Activated T-helper 2 cell treated with anti-CD3 and anti-CD28 coated beads, Interferon-gamma antibody, Interleukin-2, Interleukin-4, amounts not matched to agents 10 μg/mL and 5 μg/mL and 100 μg/mL, durations not matched to agents 14 hours and 24 hours and 36 hours (primary cell): ENCODE measurements around the gene ACTL8. TPM values are rescaled to one million over a fixed set of nuclear protein-coding genes. Genes with fewer than 3 reads are reported as not detected.

Source experiments
- DNase-seq: peaks from one replicate; pipeline ENCODE4 v3.0.0; 2021; ENCODE audit warnings: low spot score
- H3K27ac Mint-ChIP-seq: one replicate; pipeline ENCODE4 v1.8.0; 2021; ENCODE audit warnings: mixed read lengths
- H3K27me3 Mint-ChIP-seq: one replicate; pipeline ENCODE4 v1.8.0; 2021; ENCODE audit warnings: low read depth, mixed read lengths
- H3K36me3 Mint-ChIP-seq: one replicate; pipeline ENCODE4 v1.8.0; 2021; ENCODE audit warnings: low read depth, mixed read lengths
- H3K4me1 Mint-ChIP-seq: one replicate; pipeline ENCODE4 v1.8.0; 2021; ENCODE audit warnings: low read depth, mixed read lengths
- H3K4me3 Mint-ChIP-seq: one replicate; pipeline ENCODE4 v1.8.0; 2021; ENCODE audit warnings: low read depth, mild to moderate bottlenecking, moderate library complexity, mixed read lengths
- H3K9me3 Mint-ChIP-seq: one replicate; pipeline ENCODE4 v1.8.0; 2021; ENCODE audit warnings: mixed read lengths
- intact Hi-C: fragments of 100-400 bp; cut with micrococcal nuclease; formaldehyde crosslinking; loops from one replicate; pipeline ENCODE4 v1.15.1; 2023
- total RNA-seq: library from RNA; stranded (reverse); gene quantifications from 2 replicates; pipeline ENCODE4 v1.2.3, GENCODE V29; 2022

The ACTL8 gene
- total RNA-seq, 1 donor from 2014 or later, result not detected

GRCh38 chr1:17852383-17852782 is 97.2 kb downstream of the ACTL8 start:
- no peaks in the 10 kb centered on the region for H3K4me1 Mint-ChIP-seq
- intact Hi-C loops, result no loop called here

GRCh38 chr1:17853241-17853935 is 98.3 kb downstream of the ACTL8 start:
- no peak overlapping the region for H3K4me3 Mint-ChIP-seq
- intact Hi-C loops, result no loop called here
- no peaks in the 10 kb centered on the region for H3K27me3 Mint-ChIP-seq
- no peaks in the 10 kb centered on the region for H3K4me1 Mint-ChIP-seq
- no peaks in the 10 kb centered on the region for H3K9me3 Mint-ChIP-seq
- H3K27ac Mint-ChIP-seq, result no peak overlapping the region
- DNase-seq, result no peak
- H3K36me3 Mint-ChIP-seq, result no peaks in the 10 kb centered on the region

More at GRCh38 chr1:17852383-17852782, 97.2 kb downstream of the ACTL8 start:
- Mint-ChIP-seq H3K4me3 (no peak overlapping the region), H3K36me3 (no peaks in the 10 kb centered on the region), H3K27me3 (no peaks in the 10 kb centered on the region), H3K27ac (no peak overlapping the region), H3K9me3 (no peaks in the 10 kb centered on the region)
- DNase-seq, result no peak

- no peak for DNase-seq
- intact Hi-C loops, result no loop called here
- H3K4me3 Mint-ChIP-seq, result no peak overlapping the region
- H3K27me3 Mint-ChIP-seq, result no peaks in the 10 kb centered on the region
- no peaks in the 10 kb centered on the region for H3K4me1 Mint-ChIP-seq
- H3K9me3 Mint-ChIP-seq, result no peaks in the 10 kb centered on the region
- H3K27ac Mint-ChIP-seq, result no peak overlapping the region
- no peaks in the 10 kb centered on the region for H3K36me3 Mint-ChIP-seq
These were observed 101.5 kb downstream of the ACTL8 start for GRCh38 chr1:17856496-17857108.

GRCh38 chr1:17857109-17857499 is 102.0 kb downstream of the ACTL8 start:
- intact Hi-C loops, result no loop called here
- no peaks in the 10 kb centered on the region for H3K4me1 Mint-ChIP-seq
- H3K4me3 Mint-ChIP-seq, result no peak overlapping the region

GRCh38 chr1:17857996-17858395 is 102.9 kb downstream of the ACTL8 start:
- Mint-ChIP-seq H3K27me3 (no peaks in the 10 kb centered on the region), H3K4me3 (no peak overlapping the region), H3K36me3 (no peaks in the 10 kb centered on the region), H3K4me1 (no peaks in the 10 kb centered on the region), H3K27ac (no peak overlapping the region), H3K9me3 (no peaks in the 10 kb centered on the region)
- intact Hi-C loops, result no loop called here
- no peak for DNase-seq

More at GRCh38 chr1:17857109-17857499, 102.0 kb downstream of the ACTL8 start:
- H3K9me3 Mint-ChIP-seq, result no peaks in the 10 kb centered on the region
- DNase-seq, result no peak
- H3K36me3 Mint-ChIP-seq, result no peaks in the 10 kb centered on the region
- no peak overlapping the region for H3K27ac Mint-ChIP-seq
- H3K27me3 Mint-ChIP-seq, result no peaks in the 10 kb centered on the region

- Mint-ChIP-seq H3K9me3 (no peaks in the 10 kb centered on the region), H3K4me1 (no peaks in the 10 kb centered on the region), H3K4me3 (no peak overlapping the region), H3K27me3 (no peaks in the 10 kb centered on the region), H3K36me3 (no peaks in the 10 kb centered on the region), H3K27ac (no peak overlapping the region)
- DNase-seq, result no peak
- intact Hi-C loops, result no loop called here
These were observed 105.7 kb downstream of the ACTL8 start for GRCh38 chr1:17860812-17861211.

- Mint-ChIP-seq H3K4me1 (no peaks in the 10 kb centered on the region), H3K36me3 (no peaks in the 10 kb centered on the region), H3K27ac (no peak overlapping the region), H3K27me3 (no peaks in the 10 kb centered on the region), H3K9me3 (no peaks in the 10 kb centered on the region), H3K4me3 (no peak overlapping the region)
- DNase-seq, result no peak
- intact Hi-C loops, result no loop called here
These were observed 106.6 kb downstream of the ACTL8 start for GRCh38 chr1:17861685-17862084.

GRCh38 chr1:17862121-17862520 is 107.0 kb downstream of the ACTL8 start:
- no peak overlapping the region for H3K4me3 Mint-ChIP-seq
- intact Hi-C loops, result no loop called here
- no peak overlapping the region for H3K27ac Mint-ChIP-seq
- no peaks in the 10 kb centered on the region for H3K9me3 Mint-ChIP-seq
- no peaks in the 10 kb centered on the region for H3K27me3 Mint-ChIP-seq
- no peaks in the 10 kb centered on the region for H3K36me3 Mint-ChIP-seq
- no peak for DNase-seq
- no peaks in the 10 kb centered on the region for H3K4me1 Mint-ChIP-seq

- Mint-ChIP-seq H3K27me3 (no peaks in the 10 kb centered on the region), H3K36me3 (no peaks in the 10 kb centered on the region), H3K4me1 (no peaks in the 10 kb centered on the region), H3K27ac (no peak overlapping the region), H3K9me3 (no peaks in the 10 kb centered on the region), H3K4me3 (no peak overlapping the region)
- no peak for DNase-seq
- intact Hi-C loops, result no loop called here
These were observed 111.0 kb downstream of the ACTL8 start for GRCh38 chr1:17865912-17866739.

GRCh38 chr1:17866740-17867029 is 111.6 kb downstream of the ACTL8 start:
- DNase-seq, result no peak
- intact Hi-C loops, result no loop called here
- Mint-ChIP-seq H3K4me1 (no peaks in the 10 kb centered on the region), H3K4me3 (no peak overlapping the region), H3K27me3 (no peaks in the 10 kb centered on the region), H3K27ac (no peak overlapping the region), H3K9me3 (no peaks in the 10 kb centered on the region), H3K36me3 (no peaks in the 10 kb centered on the region)

GRCh38 chr1:17867470-17867869 is 112.3 kb downstream of the ACTL8 start:
- Mint-ChIP-seq H3K9me3 (no peaks in the 10 kb centered on the region), H3K4me3 (no peak overlapping the region), H3K36me3 (no peaks in the 10 kb centered on the region), H3K27ac (no peak overlapping the region), H3K4me1 (no peaks in the 10 kb centered on the region), H3K27me3 (no peaks in the 10 kb centered on the region)
- intact Hi-C loops, result no loop called here
- no peak for DNase-seq

- Mint-ChIP-seq H3K4me1 (no peaks in the 10 kb centered on the region), H3K4me3 (no peak overlapping the region), H3K9me3 (no peaks in the 10 kb centered on the region), H3K36me3 (no peaks in the 10 kb centered on the region), H3K27ac (no peak overlapping the region), H3K27me3 (no peaks in the 10 kb centered on the region)
- no peak for DNase-seq
- intact Hi-C loops, result no loop called here
These were observed 114.7 kb downstream of the ACTL8 start for GRCh38 chr1:17869815-17870214.

- intact Hi-C loops, result no loop called here
- Mint-ChIP-seq H3K27ac (no peak overlapping the region), H3K4me1 (no peaks in the 10 kb centered on the region), H3K9me3 (no peaks in the 10 kb centered on the region), H3K27me3 (no peaks in the 10 kb centered on the region), H3K4me3 (no peak overlapping the region), H3K36me3 (no peaks in the 10 kb centered on the region)
- no peak for DNase-seq
These were observed 115.5 kb downstream of the ACTL8 start for GRCh38 chr1:17870679-17871078.
